HepG2 (cell line): ENCODE results near the gene GLIS1. TPM values are rescaled to one million over a fixed set of nuclear protein-coding genes. Genes with fewer than 3 reads are reported as not detected.

Source experiments
- ATAC-seq: fragments of 200-7000 bp; cut with Tn5 transposase; 3 replicates; pipeline ENCODE4 v1.9.1; 2020; ENCODE audit warnings: mild to moderate bottlenecking, moderate library complexity
- BruUV-seq: library from RNA; stranded (reverse); fragments of 400-500 nt; replicated peaks from 2 replicates; lab custom pipeline; 2021; lab: Mats Ljungman, UMichigan
- CTCF ChIA-PET: fragments of 300-600 bp; formaldehyde crosslinking; extraction: SDS; loops from one replicate; lab custom pipeline; 2021; ENCODE audit warnings: low total read pairs, inconsistent platforms, low intra/inter-chr PET ratio; lab: Yijun Ruan, JAX
- POLR2A ChIA-PET: fragments of 350-600 bp; sonication (Branson Sonifier 250); formaldehyde crosslinking; loops from one replicate; lab custom pipeline; 2020; ENCODE audit warnings: antibody characterized with exemption, inconsistent platforms; lab: Yijun Ruan, JAX
- DNase-seq: peaks from one replicate; pipeline ENCODE4 v3.0.0-alpha.2; 2015; ENCODE audit warnings: low spot score
- FAIRE-seq: peaks from 3 replicates; lab custom pipeline; 2011; peaks lifted over from hg19 to GRCh38; lab: Jason Lieb, UNC
- H2AFZ ChIP-seq: one replicate; pipeline ENCODE4 v1.6.1; 2011; ENCODE audit warnings: low read length, inconsistent platforms
- H3K27ac ChIP-seq: fragments of 300-600 bp; 3 replicates; pipeline ENCODE4 v1.8.0; 2011; ENCODE audit warnings: mixed run types, mild to moderate bottlenecking, mixed read lengths, low read length, inconsistent platforms; ENCODE audit not compliant: insufficient read depth; ENCODE audit errors: extremely low read length
- H3K27me3 ChIP-seq, 2 experiments: fragments of 200-600 bp in 1 of 2; 2 replicates in 1 of 2; 3 replicates in 1 of 2; pipeline versions ENCODE4 v1.6.0 to v1.8.0; 2011; ENCODE audit warnings: low read length in 2 of 2, mild to moderate bottlenecking in 2 of 2, moderate library complexity in 2 of 2, inconsistent platforms in 1 of 2; ENCODE audit not compliant: insufficient read depth in 2 of 2, control insufficient read depth in 1 of 2
- H3K36me3 ChIP-seq, 2 experiments: fragments of 200-600 bp in 1 of 2; replicated peaks in 1 of 2; 2 replicates in 1 of 2; 3 replicates in 1 of 2; pipeline versions ENCODE4 v1.5.1 to v1.8.0; 2011; ENCODE audit warnings: low read length in 2 of 2, inconsistent platforms in 1 of 2; ENCODE audit not compliant: insufficient read depth in 2 of 2, control insufficient read depth in 1 of 2
- H3K4me1 ChIP-seq: 2 replicates; pipeline ENCODE4 v1.5.1; 2012; ENCODE audit warnings: low read length, inconsistent platforms; ENCODE audit not compliant: insufficient read depth
- H3K4me2 ChIP-seq: 2 replicates; pipeline ENCODE4 v1.6.0; 2011; ENCODE audit warnings: low read depth, low read length, inconsistent platforms
- H3K4me3 ChIP-seq, 3 experiments: fragments of 200-600 bp in 1 of 3; sonication (generic), shearing (Covaris generic) in 1 of 3; replicated peaks in 1 of 3; 2 replicates each; pipeline ENCODE4 v1.5.1; 2011 to 2016; ENCODE audit warnings: low read length in 3 of 3, inconsistent platforms in 2 of 3, low read depth in 2 of 3, mild to moderate bottlenecking in 2 of 3, control low read depth in 1 of 3, mixed read lengths in 1 of 3; ENCODE audit not compliant: insufficient read depth in 1 of 3
- H3K79me2 ChIP-seq: one replicate; pipeline ENCODE4 v1.6.1; 2011; ENCODE audit warnings: low read length, inconsistent platforms; ENCODE audit not compliant: insufficient read depth
- H3K9ac ChIP-seq: 2 replicates; pipeline ENCODE4 v1.6.0; 2011; ENCODE audit warnings: mild to moderate bottlenecking, low read depth, low read length, inconsistent platforms; ENCODE audit not compliant: insufficient read depth
- H3K9me3 ChIP-seq: 2 replicates; pipeline ENCODE4 v1.5.1; 2012; ENCODE audit warnings: mild to moderate bottlenecking, low read length
- H4K20me1 ChIP-seq: 2 replicates; pipeline ENCODE4 v1.6.0; 2011; ENCODE audit warnings: inconsistent platforms, mild to moderate bottlenecking, low read length, moderate library complexity; ENCODE audit not compliant: insufficient read depth
- FOXO4 ChIP-seq: sonication (generic); formaldehyde crosslinking; conservative IDR thresholded peaks from 2 replicates; pipeline ENCODE4 v1.8.1; 2023; ENCODE audit warnings: missing genetic modification reagents
- GTF2F1 ChIP-seq: fragments of 150-350 bp; IDR thresholded peaks from 2 replicates; pipeline ENCODE4 v1.6.1; 2014; ENCODE audit warnings: low read length
- HMGA1 ChIP-seq: sonication (generic); formaldehyde crosslinking; conservative IDR thresholded peaks from 2 replicates; pipeline ENCODE4 v1.4.0; 2020; ENCODE audit warnings: missing genetic modification reagents
- HOMEZ ChIP-seq: IDR thresholded peaks from 2 replicates; pipeline ENCODE4 v1.6.1; 2016; ENCODE audit warnings: low read depth
- HOXA3 ChIP-seq: sonication (generic); formaldehyde crosslinking; IDR thresholded peaks from 2 replicates; pipeline ENCODE4 v1.5.0; 2020; ENCODE audit warnings: missing genetic modification reagents
- KMT2B ChIP-seq: IDR thresholded peaks from 2 replicates; pipeline ENCODE4 v1.6.1; 2016; ENCODE audit warnings: missing genetic modification reagents, missing compliant biosample characterization
- MEIS1 ChIP-seq: sonication (generic); formaldehyde crosslinking; IDR thresholded peaks from 2 replicates; pipeline ENCODE4 v1.9.0; 2021; ENCODE audit warnings: mild to moderate bottlenecking, missing genetic modification reagents, moderate library complexity, borderline replicate concordance
- NFYB ChIP-seq: sonication (generic); formaldehyde crosslinking; IDR thresholded peaks from 2 replicates; pipeline ENCODE4 v1.4.0; 2020; ENCODE audit warnings: missing genetic modification reagents
- RFXANK ChIP-seq: IDR thresholded peaks from 2 replicates; pipeline ENCODE4 v1.6.1; 2016
- STAG1 ChIP-seq: sonication (generic); formaldehyde crosslinking; IDR thresholded peaks from 2 replicates; pipeline ENCODE4 v1.4.0; 2020; ENCODE audit warnings: missing genetic modification reagents
- ZBTB7B ChIP-seq: sonication (generic); formaldehyde crosslinking; IDR thresholded peaks from 2 replicates; pipeline ENCODE4 v1.4.0; 2020; ENCODE audit warnings: missing genetic modification reagents
- ZNF24 ChIP-seq: fragments of 450-650 bp; IDR thresholded peaks from 2 replicates; pipeline ENCODE4 v1.6.1; 2017; ENCODE audit warnings: antibody characterized with exemption, mild to moderate bottlenecking
- ZNF703 ChIP-seq: sonication (generic); formaldehyde crosslinking; IDR thresholded peaks from 2 replicates; pipeline ENCODE4 v1.5.1; 2020; ENCODE audit warnings: missing genetic modification reagents, mild to moderate bottlenecking, moderate library complexity, borderline replicate concordance
- ZNF773 ChIP-seq: sonication (generic); formaldehyde crosslinking; IDR thresholded peaks from 2 replicates; pipeline ENCODE4 v1.4.0; 2020; ENCODE audit warnings: missing genetic modification reagents, borderline replicate concordance
- WGBS: methylation state at CpG from one replicate; pipeline ENCODE4 v1.1.6; 2017; ENCODE audit warnings: low lambda C conversion rate; 5-methylcytosine and 5-hydroxymethylcytosine counted together
- in situ Hi-C: cut with HindIII; loops from 2 replicates; pipeline ENCODE4 v1.10.0; 2017; ENCODE audit warnings: low pct_unique_long_range_greater_than_20kb; ENCODE audit not compliant: extremely low pct_ligation_motif_present
- intact Hi-C: fragments of 100-400 bp; cut with micrococcal nuclease; formaldehyde crosslinking; loops from one replicate; pipeline ENCODE4 v1.10.0; 2022; ENCODE audit not compliant: unreplicated experiment
- polyA plus RNA-seq, 8 experiments: library from polyadenylated mRNA; depleted of rRNA in 3 of 8; stranded (reverse) in 7 of 8; unstranded in 1 of 8; fragments of >200 nt; fragmentation: Illumina TruSeq in 4 of 8; extraction: Trizol in 4 of 8; gene quantifications; 2 replicates each; pipeline versions ENCODE4 v1.2.1 to v1.2.3, GENCODE V29; 2011 to 2016; ENCODE audit warnings: low read depth in 4 of 8, missing spikeins in 1 of 8, mixed read lengths in 1 of 8; ENCODE audit not compliant: insufficient read depth in 1 of 8
- total RNA-seq, 5 experiments: library from RNA; depleted of rRNA; stranded (reverse); fragments of >200 nt; fragmentation: Illumina TruSeq; extraction: Trizol; gene quantifications; 2 replicates each; pipeline ENCODE4 v1.2.3, GENCODE V29; 2016; ENCODE audit warnings: low read depth in 1 of 5
- TF ChIP-seq, protein P1 (sequence below): IDR thresholded peaks from 2 replicates; pipeline ENCODE4 v1.6.1; 2016; ENCODE audit warnings: low read depth, control low read depth
- TF ChIP-seq, protein P2 (sequence below): sonication (generic); formaldehyde crosslinking; IDR thresholded peaks from 2 replicates; pipeline ENCODE4 v1.4.0; 2020; ENCODE audit warnings: missing genetic modification reagents
- TF ChIP-seq, protein P3 (sequence below): sonication (generic); formaldehyde crosslinking; IDR thresholded peaks from 2 replicates; pipeline ENCODE4 v1.4.0; 2020; ENCODE audit warnings: missing genetic modification reagents, borderline replicate concordance

Gene GLIS1
- total and polyA plus RNA-seq, 2 of the 13 experiments (the other 11 are each of a cell fraction or from before 2014, with no cell fraction given) = 0.03 TPM; not detected in 1

GRCh38 chr1:53532377-53532776 lies 206.6 kb downstream of the GLIS1 start:
- no peaks in the 10 kb centered on the region for H4K20me1 ChIP-seq
- H2AFZ ChIP-seq = no peak overlapping the region
- no peak for FAIRE-seq
- ATAC-seq = no peak
- in situ Hi-C loops = no loop called here
- H3K4me1 ChIP-seq = no peaks in the 10 kb centered on the region
- CTCF ChIA-PET = no interaction called here
- H3K9me3 ChIP-seq = no peaks in the 10 kb centered on the region
- no peak overlapping the region for H3K27ac ChIP-seq
- H3K27me3 ChIP-seq = peaks cover 11 to 72% of the 10 kb centered on the region in 2 experiments
- H3K79me2 ChIP-seq = no peaks in the 10 kb centered on the region
- H3K36me3 ChIP-seq = no peaks in the 10 kb centered on the region
- H3K4me3 ChIP-seq = no peak overlapping the region
- no peak overlapping the region for H3K4me2 ChIP-seq
- WGBS = 45% methylated on average over 5 of the region's 9 CpGs
- DNase-seq = no peak
- no peak overlapping the region for H3K9ac ChIP-seq
- POLR2A ChIA-PET = no interaction called here
- intact Hi-C loops = no loop called here
- BruUV-seq = no TSS peak
- TF ChIP-seq HMGA1 (CRISPR knock-in tag) (no peak), ZBTB7B (no peak), ZNF703 (CRISPR knock-in tag) (no peak), FOXO4 (CRISPR knock-in tag) (no peak), KMT2B (CRISPR knock-in tag) (no peak), HOMEZ (CRISPR knock-in tag) (no peak), STAG1 (CRISPR knock-in tag) (no peak), NFYB (CRISPR knock-in tag) (no peak), RFXANK (CRISPR knock-in tag) (no peak), GTF2F1 (no peak), MEIS1 (CRISPR knock-in tag) (no peak), ZNF773 (CRISPR knock-in tag) (no peak), HOXA3 (CRISPR knock-in tag) (no peak), ZNF24 (no peak)
- TF ChIP-seq, protein P1, sequence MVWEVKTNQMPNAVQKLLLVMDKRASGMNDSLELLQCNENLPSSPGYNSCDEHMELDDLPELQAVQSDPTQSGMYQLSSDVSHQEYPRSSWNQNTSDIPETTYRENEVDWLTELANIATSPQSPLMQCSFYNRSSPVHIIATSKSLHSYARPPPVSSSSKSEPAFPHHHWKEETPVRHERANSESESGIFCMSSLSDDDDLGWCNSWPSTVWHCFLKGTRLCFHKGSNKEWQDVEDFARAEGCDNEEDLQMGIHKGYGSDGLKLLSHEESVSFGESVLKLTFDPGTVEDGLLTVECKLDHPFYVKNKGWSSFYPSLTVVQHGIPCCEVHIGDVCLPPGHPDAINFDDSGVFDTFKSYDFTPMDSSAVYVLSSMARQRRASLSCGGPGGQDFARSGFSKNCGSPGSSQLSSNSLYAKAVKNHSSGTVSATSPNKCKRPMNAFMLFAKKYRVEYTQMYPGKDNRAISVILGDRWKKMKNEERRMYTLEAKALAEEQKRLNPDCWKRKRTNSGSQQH (CRISPR knock-in tag) = no peak
- TF ChIP-seq, protein P2, sequence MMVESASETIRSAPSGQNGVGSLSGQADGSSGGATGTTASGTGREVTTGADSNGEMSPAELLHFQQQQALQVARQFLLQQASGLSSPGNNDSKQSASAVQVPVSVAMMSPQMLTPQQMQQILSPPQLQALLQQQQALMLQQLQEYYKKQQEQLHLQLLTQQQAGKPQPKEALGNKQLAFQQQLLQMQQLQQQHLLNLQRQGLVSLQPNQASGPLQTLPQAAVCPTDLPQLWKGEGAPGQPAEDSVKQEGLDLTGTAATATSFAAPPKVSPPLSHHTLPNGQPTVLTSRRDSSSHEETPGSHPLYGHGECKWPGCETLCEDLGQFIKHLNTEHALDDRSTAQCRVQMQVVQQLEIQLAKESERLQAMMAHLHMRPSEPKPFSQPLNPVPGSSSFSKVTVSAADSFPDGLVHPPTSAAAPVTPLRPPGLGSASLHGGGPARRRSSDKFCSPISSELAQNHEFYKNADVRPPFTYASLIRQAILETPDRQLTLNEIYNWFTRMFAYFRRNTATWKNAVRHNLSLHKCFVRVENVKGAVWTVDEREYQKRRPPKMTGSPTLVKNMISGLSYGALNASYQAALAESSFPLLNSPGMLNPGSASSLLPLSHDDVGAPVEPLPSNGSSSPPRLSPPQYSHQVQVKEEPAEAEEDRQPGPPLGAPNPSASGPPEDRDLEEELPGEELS = no peak
- TF ChIP-seq, protein P3, sequence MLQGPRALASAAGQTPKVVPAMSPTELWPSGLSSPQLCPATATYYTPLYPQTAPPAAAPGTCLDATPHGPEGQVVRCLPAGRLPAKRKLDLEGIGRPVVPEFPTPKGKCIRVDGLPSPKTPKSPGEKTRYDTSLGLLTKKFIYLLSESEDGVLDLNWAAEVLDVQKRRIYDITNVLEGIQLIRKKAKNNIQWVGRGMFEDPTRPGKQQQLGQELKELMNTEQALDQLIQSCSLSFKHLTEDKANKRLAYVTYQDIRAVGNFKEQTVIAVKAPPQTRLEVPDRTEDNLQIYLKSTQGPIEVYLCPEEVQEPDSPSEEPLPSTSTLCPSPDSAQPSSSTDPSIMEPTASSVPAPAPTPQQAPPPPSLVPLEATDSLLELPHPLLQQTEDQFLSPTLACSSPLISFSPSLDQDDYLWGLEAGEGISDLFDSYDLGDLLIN (CRISPR knock-in tag) = no peak
